Pancreas (tissue), 10 donors: ENCODE data around the gene AP2B1. TPM values are rescaled to one million over a fixed set of nuclear protein-coding genes. Genes with fewer than 3 reads are reported as not detected.
A peak's percentile ranks its signal among the peaks of the same experiment; 100 is the strongest.

Experiments
- ATAC-seq, 4 donors: fragments of 200-7000 bp; cut with Tn5 transposase; one replicate each; pipeline versions ENCODE4 v1.8.0 to v1.9.1; 2020; ENCODE audit warnings: mild to moderate bottlenecking in 4 of 4, moderate library complexity in 4 of 4
- DNase-seq, 6 donors: peaks; one replicate each; pipeline ENCODE4 v3.0.0-alpha.2; 2020
- FAIRE-seq: peaks from 2 replicates; lab custom pipeline; 2012; peaks lifted over from hg19 to GRCh38; lab: Jason Lieb, UNC
- H3K27ac ChIP-seq, 4 donors: fragments of 200-600 bp; sonication (generic); 1 replicate in 3 of 4; 2 replicates in 1 of 4; pipeline versions ENCODE4 v1.5.0 to v1.8.0; 2020
- H3K27me3 ChIP-seq, 4 donors: fragments of 200-600 bp; one replicate each; pipeline ENCODE4 v1.8.0; 2021
- H3K36me3 ChIP-seq, 3 donors: fragments of 200-600 bp; sonication (generic) in 1 of 3; one replicate each; pipeline versions ENCODE4 v1.5.0 to v1.8.0; 2020 to 2021
- H3K4me1 ChIP-seq, 3 donors: fragments of 200-600 bp; one replicate each; pipeline ENCODE4 v1.8.0; 2021
- H3K4me3 ChIP-seq, 4 donors: fragments of 200-600 bp; sonication (generic) in 2 of 4; one replicate each; pipeline versions ENCODE4 v1.5.0 to v1.8.0; 2020 to 2021
- H3K9me3 ChIP-seq, 4 donors: fragments of 200-600 bp; one replicate each; pipeline ENCODE4 v1.8.0; 2021
- CTCF ChIP-seq, 4 donors: fragments of 200-600 bp; sonication (generic) in 3 of 4; IDR thresholded peaks; one replicate each; pipeline versions ENCODE4 v1.5.0 to v1.8.0; 2021; ENCODE audit warnings: antibody characterized with exemption in 4 of 4
- WGBS, 2 donors: extraction: QIAGEN DNeasy Blood & Tissue Kit; methylation state at CpG; one replicate each; pipeline ENCODE4 v1.1.7; 2013; 5-methylcytosine and 5-hydroxymethylcytosine counted together
- intact Hi-C, 3 donors: fragments of 100-400 bp; cut with DNase I; formaldehyde crosslinking; loops; one replicate each; pipeline versions ENCODE4 v1.11.1 to v1.14.2; 2022
- polyA plus RNA-seq, 2 donors: library from polyadenylated mRNA; stranded (reverse); fragments of 200-250 nt; gene quantifications; one replicate each; pipeline ENCODE4 v1.2.3, GENCODE V29; 2013
- total RNA-seq, 6 donors: library from RNA; stranded (reverse); fragmentation: NEBNext Ultra II Directional in 4 of 6; extraction: Animal tissue kit (Norgen Biotek cat#: 25700) in 4 of 6; gene quantifications; one replicate each; pipeline versions ENCODE4 v1.2.1 to v1.2.4, GENCODE V29; 2021 to 2023
- donor health status: healthy with polysubstance abuse.
- donor health status: DM: no; HTN: no; CAD: no; lungs with moderate emphysema.
- donor health status: DM: no; HTN: no; CAD: no.
- donor health status: control.
- donor health status: control.
- donor health status: Bipolar disorder and iron deficiency.
- donor health status: DM: yes; HTN: yes; CAD: no.
- donor health status: DM: no; HTN: no; CAD: no.
- donor health status: DM: no; HTN: no; CAD: no.
- donor health status: DM: yes; HTN: yes; CAD: no.

AP2B1 gene
- total and polyA plus RNA-seq, 8 donors: 21.2 to 83.2 (median 47.3) TPM

GRCh38 chr17:35769895-35770486, 182.9 kb downstream of the AP2B1 start:
- H3K27me3 ChIP-seq: no peaks in the 10 kb centered on the region
- H3K4me3 ChIP-seq: no peak overlapping the region
- TF ChIP-seq CTCF (IDR thresholded peaks at IDR 0.05): no peak
- no peak for ATAC-seq
- no peak overlapping the region for H3K27ac ChIP-seq
- WGBS, 2 donors: 84 to 89% methylated on average over 45 to 48 of the region's 48 CpGs
- intact Hi-C loops: loop anchor here in 2 of 3 donors (5.0 kb wide), 1 partner anchor 32 kb away; no protein-coding TSS in a partner anchor
- DNase-seq: peak in 2 of 6 donors; percentile 28 to 51
- H3K4me1 ChIP-seq: no peaks in the 10 kb centered on the region
- no peak for FAIRE-seq
- H3K9me3 ChIP-seq: no peaks in the 10 kb centered on the region
- H3K36me3 ChIP-seq: no peaks in the 10 kb centered on the region

- ATAC-seq: no peak
- WGBS, 2 donors: 86% methylated on average over 19 to 20 of the region's 20 CpGs
- DNase-seq: peak in 1 of 6 donors; percentile 41
- H3K27me3 ChIP-seq: no peaks in the 10 kb centered on the region
- H3K27ac ChIP-seq: no peak overlapping the region
- H3K4me3 ChIP-seq: no peak overlapping the region
- TF ChIP-seq CTCF (IDR thresholded peaks at IDR 0.05): no peak
- FAIRE-seq: no peak
- no peaks in the 10 kb centered on the region for H3K4me1 ChIP-seq
- intact Hi-C loops: no loop called here
- H3K9me3 ChIP-seq: no peaks in the 10 kb centered on the region
- no peaks in the 10 kb centered on the region for H3K36me3 ChIP-seq
Measured at GRCh38 chr17:35773129-35773528, 186.0 kb downstream of the AP2B1 start.

- peak in 2 of 4 donors; percentile 7 to 12 for ATAC-seq
- TF ChIP-seq CTCF (IDR thresholded peaks at IDR 0.05): no peak
- Histone ChIP-seq H3K9me3 (no peaks in the 10 kb centered on the region), H3K4me1 (no peaks in the 10 kb centered on the region), H3K36me3 (no peaks in the 10 kb centered on the region), H3K27ac (no peak overlapping the region), H3K4me3 (no peak overlapping the region), H3K27me3 (no peaks in the 10 kb centered on the region)
- intact Hi-C loops: no loop called here
- WGBS, 2 donors: 82 to 89% methylated on average over 10 of the region's 10 CpGs
- no peak for DNase-seq
- FAIRE-seq: no peak
Measured at GRCh38 chr17:35773679-35774425, 186.7 kb downstream of the AP2B1 start.

- no peak for FAIRE-seq
- Histone ChIP-seq H3K36me3 (no peaks in the 10 kb centered on the region), H3K4me3 (no peak overlapping the region), H3K4me1 (no peaks in the 10 kb centered on the region), H3K27ac (no peak overlapping the region), H3K9me3 (no peaks in the 10 kb centered on the region), H3K27me3 (no peaks in the 10 kb centered on the region)
- 45 to 52% methylated on average over 5 of the region's 5 CpGs for WGBS, 2 donors
- peak in 2 of 6 donors; percentile 52 to 64 for DNase-seq
- no peak for TF ChIP-seq CTCF (IDR thresholded peaks at IDR 0.05)
- intact Hi-C loops: no loop called here
- peak in 3 of 4 donors; percentile 52 to 75 (median 60) for ATAC-seq
Measured at GRCh38 chr17:35774499-35774898, 187.4 kb downstream of the AP2B1 start.

GRCh38 chr17:35775039-35775438, 187.9 kb downstream of the AP2B1 start:
- no peaks in the 10 kb centered on the region for H3K36me3 ChIP-seq
- ATAC-seq (no peak), FAIRE-seq (no peak), DNase-seq (peak in 1 of 6 donors; percentile 49)
- H3K4me3 ChIP-seq: no peak overlapping the region
- intact Hi-C loops: no loop called here
- no peaks in the 10 kb centered on the region for H3K4me1 ChIP-seq
- 76 to 82% methylated on average over 5 of the region's 5 CpGs for WGBS, 2 donors
- H3K9me3 ChIP-seq: no peaks in the 10 kb centered on the region
- no peak overlapping the region for H3K27ac ChIP-seq
- no peak for TF ChIP-seq CTCF (IDR thresholded peaks at IDR 0.05)
- no peaks in the 10 kb centered on the region for H3K27me3 ChIP-seq
